ENCODE measurements around the gene COL24A1. TPM values are rescaled to one million over a fixed set of nuclear protein-coding genes. Genes with fewer than 3 reads are reported as not detected.
"Not testable (repeated sequence)": the region's sequence is repeated elsewhere in the genome, so short reads cannot be mapped to it uniquely, and the experiment has no call there.

Gene COL24A1
- total RNA-seq, 1 donor from 2014 or later, result 6.1 TPM

GRCh38 chr1:86155051-86155806, 1.3 kb downstream of the COL24A1 start:
- intact Hi-C loops (cut with DNase I), result no loop called here
- peak; percentile 86 for ATAC-seq
- peak; percentile 66 for DNase-seq (ENCODE audit: low spot score)

DNA sequence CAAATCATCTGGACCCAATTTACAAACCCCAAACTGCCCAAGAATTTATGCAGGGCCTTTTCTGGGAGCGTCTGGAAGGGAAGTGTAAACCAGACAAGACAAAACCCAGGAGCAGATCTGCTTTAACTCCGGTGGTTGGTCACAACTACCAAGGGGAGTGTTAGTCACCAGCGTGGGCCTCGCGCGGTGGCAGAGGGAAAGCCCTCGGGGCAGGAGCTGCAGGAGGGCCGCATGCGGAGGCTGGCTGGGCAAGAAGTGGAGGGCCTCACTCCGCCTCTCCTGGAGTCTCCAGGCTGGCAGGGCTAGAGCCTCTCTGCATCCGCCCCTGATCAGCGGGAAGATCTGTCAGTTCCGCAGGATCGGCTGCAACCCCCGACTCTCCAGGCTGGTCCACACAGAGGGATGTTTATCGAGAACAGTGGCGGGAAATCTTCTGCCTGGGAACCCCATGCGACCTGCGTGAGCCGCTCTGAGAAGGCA, 2.0 kb downstream of the COL24A1 start:
- ATAC-seq, result peak; percentile 19
- intact Hi-C loops (cut with DNase I), result no loop called here
- peak; percentile 47 for DNase-seq (ENCODE audit: low spot score)

DNA sequence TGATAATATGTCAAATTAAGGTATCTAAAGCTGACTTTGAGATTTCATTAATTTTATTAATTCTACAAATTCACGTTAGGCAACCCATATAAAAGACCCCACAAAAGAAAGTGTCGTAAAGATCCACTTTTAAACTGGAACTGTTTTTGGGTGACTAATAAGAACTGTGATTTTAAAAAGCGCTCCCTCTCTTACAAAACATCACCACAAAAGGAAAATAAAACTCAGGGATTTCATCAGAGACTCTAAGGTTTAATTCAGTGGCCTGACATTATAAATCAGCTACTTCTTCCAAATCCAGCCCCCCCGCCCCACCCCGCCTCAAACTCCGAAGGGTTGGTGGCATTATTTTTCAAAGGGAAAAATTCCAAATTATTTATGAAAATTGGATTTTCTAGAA, 2.7 kb downstream of the COL24A1 start:
- DNase-seq (ENCODE audit: low spot score), result no peak
- intact Hi-C loops (cut with DNase I), result no loop called here
- ATAC-seq, result no peak

GRCh38 chr1:86152887-86153286, 3.7 kb downstream of the COL24A1 start:
- DNase-seq (ENCODE audit: low spot score) (no peak), ATAC-seq (no peak)
- intact Hi-C loops (cut with DNase I), result no loop called here

DNA sequence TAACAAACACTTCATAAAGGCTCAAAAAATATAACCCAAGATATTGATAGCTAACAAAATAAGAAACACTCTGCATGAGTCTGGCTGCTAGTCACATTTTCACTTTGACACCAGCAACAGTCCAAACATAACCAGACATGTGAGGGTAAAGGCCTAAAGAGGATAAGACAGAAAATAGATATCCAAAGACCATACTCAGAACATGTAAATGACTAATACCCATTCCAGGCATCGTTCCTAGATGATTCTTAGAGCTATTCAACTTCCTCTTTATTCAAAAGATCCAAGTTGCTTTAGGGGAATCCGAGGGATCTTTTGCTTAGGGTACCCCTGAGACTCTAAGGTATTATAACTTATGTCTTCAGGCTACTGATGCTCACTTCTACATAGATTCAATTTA, 5.1 kb downstream of the COL24A1 start:
- intact Hi-C loops (cut with DNase I), result no loop called here
- ATAC-seq, result no peak
- DNase-seq (ENCODE audit: low spot score), result no peak

DNA sequence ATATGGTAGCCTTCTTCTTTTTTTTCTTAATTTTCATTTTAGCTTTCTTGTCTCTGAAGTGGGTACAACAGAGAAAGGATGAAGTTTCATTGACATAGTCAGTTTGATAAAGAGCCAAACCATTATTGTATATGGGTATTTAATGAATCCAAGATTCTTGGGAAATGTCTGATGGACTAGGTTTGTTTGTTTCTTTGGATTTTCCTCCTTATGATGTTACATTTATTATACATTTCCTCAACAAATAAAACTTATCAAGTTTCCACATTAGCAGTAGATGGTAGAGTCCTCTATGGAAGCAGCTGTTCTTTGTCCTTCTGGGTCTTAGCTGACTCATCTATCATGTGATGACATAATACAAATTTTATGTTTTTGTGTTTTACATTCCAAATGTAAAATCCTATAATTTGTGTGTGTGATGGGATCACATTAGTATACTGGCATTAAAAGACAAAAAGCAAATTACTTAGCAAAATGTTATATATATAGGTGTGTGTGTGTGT, 6.0 kb downstream of the COL24A1 start:
- no peak for ATAC-seq
- intact Hi-C loops (cut with DNase I), result no loop called here
- no peak for DNase-seq (ENCODE audit: low spot score)

GRCh38 chr1:86149591-86149990, 7.0 kb downstream of the COL24A1 start:
- intact Hi-C loops (cut with DNase I), result no loop called here
- DNase-seq (ENCODE audit: low spot score), result no peak
- ATAC-seq, result no peak

- intact Hi-C loops (cut with DNase I), result no loop called here
- DNase-seq (ENCODE audit: low spot score) (no peak), ATAC-seq (no peak)
These were observed 8.8 kb downstream of the COL24A1 start for GRCh38 chr1:86147755-86148154.

- DNase-seq (ENCODE audit: low spot score), result no peak
- intact Hi-C loops (cut with DNase I), result no loop called here
- ATAC-seq, result no peak
These were observed 10.0 kb downstream of the COL24A1 start for GRCh38 chr1:86146566-86146965.

DNA sequence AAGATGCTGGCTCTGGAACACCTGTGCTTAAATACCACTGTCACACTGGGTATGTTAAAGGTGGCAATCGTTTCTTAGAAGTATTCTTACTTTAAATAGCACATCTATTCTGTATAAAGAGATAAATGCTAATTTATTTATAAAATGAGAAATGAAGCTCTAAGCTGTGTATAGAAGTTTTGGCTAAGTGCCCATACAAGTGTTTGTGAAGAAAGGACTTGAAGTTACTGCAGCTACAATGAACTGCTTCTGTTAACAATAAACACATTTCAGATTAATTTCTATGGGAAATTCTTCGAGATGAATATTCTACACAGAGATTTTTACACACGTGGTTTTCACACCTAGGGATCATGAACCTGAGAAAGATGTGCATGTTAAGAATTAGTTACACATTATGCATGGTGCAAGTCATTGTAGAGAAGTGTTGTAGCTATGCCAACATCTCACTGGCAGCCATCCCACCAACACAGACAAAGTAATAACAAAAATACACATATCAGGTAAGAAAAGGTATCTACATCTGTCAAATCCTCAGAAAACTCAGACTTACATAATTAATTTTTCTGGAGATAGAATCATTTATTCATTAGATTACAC, 16.2 kb downstream of the COL24A1 start:
- DNase-seq (ENCODE audit: low spot score) (no peak), ATAC-seq (no peak)
- intact Hi-C loops (cut with DNase I), result no loop called here

- DNase-seq (ENCODE audit: low spot score), result no peak
- intact Hi-C loops (cut with DNase I), result no loop called here
- no peak for ATAC-seq
These were observed 17.8 kb downstream of the COL24A1 start for GRCh38 chr1:86138746-86139145.

- ATAC-seq (no peak), DNase-seq (ENCODE audit: low spot score) (no peak)
- intact Hi-C loops (cut with DNase I), result no loop called here
These were observed 19.1 kb downstream of the COL24A1 start for GRCh38 chr1:86137436-86137835.

DNA sequence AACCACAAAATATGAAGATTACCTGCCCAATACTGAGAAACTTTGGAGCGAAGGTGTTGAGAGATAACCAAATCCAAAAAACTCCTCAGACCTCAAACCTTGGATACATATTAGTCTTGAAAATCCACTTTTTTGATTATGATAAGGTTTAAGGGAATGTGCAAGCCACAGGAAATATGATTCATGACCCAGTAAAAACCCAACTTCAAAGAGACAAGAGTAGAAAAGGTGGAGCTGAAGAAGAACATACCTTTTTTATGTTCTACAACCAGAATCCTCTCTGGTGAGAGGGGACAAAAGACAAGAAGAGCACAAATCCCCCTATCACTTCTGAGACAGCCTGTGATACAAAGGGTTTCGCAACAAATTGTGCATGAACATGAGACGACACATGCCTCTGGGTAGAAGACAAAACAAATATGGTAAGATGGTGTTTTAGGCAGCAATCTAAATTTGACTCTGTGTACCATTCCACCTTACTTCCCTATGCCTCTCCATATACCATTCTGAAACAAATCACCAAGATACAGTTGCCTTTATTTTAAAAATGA, 37.3 kb downstream of the COL24A1 start:
- ATAC-seq (no peak), DNase-seq (ENCODE audit: low spot score) (no peak)
- intact Hi-C loops (cut with DNase I), result no loop called here

DNA sequence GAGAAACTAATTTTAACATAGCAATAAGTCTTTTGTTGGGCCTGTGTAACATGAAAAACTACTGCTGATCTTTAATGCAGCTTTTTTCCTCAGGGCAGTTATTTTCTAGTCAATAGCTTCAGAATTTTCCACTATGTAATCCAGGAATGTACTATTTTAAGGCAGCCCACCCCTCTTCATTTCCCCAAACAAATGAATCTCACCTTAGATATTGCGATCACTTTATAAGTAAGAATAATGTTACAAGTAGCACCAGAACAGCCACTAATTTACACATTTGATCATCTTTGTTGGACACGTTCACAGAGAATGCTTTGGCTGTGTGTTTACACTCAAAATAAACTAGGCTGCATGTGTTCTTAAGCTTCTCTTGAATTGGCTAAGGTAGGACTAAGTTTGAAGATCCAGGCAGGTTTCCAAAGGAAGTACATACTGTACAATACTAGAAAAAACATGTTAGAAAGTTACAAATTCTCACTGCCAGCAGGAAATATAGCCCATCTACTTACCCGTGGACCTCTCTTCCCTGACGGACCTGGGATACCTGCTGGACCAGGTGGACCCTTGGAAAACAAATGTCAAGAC, 41.7 kb downstream of the COL24A1 start:
- no peak for DNase-seq (ENCODE audit: low spot score)
- intact Hi-C loops (cut with DNase I), result no loop called here
- no peak for ATAC-seq

DNA sequence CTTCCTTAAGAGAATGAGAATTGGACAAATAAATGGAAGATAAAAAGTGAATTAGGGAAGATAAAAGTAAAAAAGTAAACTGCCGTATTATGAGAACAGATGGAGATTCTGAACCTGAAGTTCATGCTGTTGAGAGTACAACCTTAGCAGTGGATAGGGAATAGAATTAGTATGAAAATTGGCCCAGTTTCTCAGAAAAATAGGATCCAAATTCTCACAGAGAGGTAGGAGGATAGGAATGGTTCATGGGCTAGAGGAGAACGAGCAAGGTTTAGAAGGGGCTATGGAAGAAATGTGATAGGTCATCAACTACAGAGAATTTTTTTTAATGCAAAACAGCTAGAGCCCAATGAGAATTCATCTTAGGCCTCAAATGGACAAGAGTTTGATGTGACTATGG, 42.3 kb downstream of the COL24A1 start:
- DNase-seq (ENCODE audit: low spot score), result no peak
- ATAC-seq, result no peak
- intact Hi-C loops (cut with DNase I), result no loop called here

- intact Hi-C loops (cut with DNase I); DNase-seq (ENCODE audit: low spot score): not testable (repeated sequence)
These were observed 45.0 kb downstream of the COL24A1 start for GRCh38 chr1:86111590-86111989.

GRCh38 chr1:86110451-86111129, 46.0 kb downstream of the COL24A1 start:
- DNase-seq (ENCODE audit: low spot score) (no peak), ATAC-seq (no peak)
- intact Hi-C loops (cut with DNase I), result no loop called here

More at GRCh38 chr1:86111590-86111989, 45.0 kb downstream of the COL24A1 start:
- not testable (repeated sequence) for ATAC-seq

DNA sequence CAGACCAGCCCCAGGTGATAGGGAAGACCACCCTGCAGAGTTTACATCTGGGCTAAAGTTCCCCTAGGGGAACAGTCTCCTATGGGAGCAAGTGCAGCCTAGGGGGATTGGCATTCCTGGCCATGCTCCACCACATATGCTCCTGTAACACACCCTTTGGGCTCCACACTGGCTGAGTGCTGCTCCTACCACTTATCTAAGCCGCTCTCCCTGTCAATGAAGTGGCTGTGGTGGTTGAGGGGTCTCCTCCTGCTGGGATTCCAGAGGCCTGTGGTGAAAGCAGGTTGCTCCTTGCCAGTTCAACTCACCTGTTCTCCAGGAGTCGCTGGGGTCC, 51.1 kb downstream of the COL24A1 start:
- ATAC-seq (no peak), DNase-seq (ENCODE audit: low spot score) (no peak)
- intact Hi-C loops (cut with DNase I), result no loop called here
